K562 (cell line): ENCODE measurements around the gene COL20A1. TPM values are rescaled to one million over a fixed set of nuclear protein-coding genes. Genes with fewer than 3 reads are reported as not detected.

Source experiments
- ATAC-seq: fragments of 200-7000 bp; cut with Tn5 transposase; 3 replicates; pipeline ENCODE4 v1.9.1; 2020; ENCODE audit warnings: moderate library complexity
- BruUV-seq: library from RNA; stranded (reverse); fragments of 400-500 nt; replicated peaks from 2 replicates; lab custom pipeline; 2021; lab: Mats Ljungman, UMichigan
- CTCF ChIA-PET: fragments of 300-600 bp; formaldehyde crosslinking; extraction: SDS; loops from one replicate; lab custom pipeline; 2021; ENCODE audit warnings: low intra/inter-chr PET ratio; lab: Yijun Ruan, JAX
- POLR2A ChIA-PET: fragments of 300-600, 350-650 bp; sonication (Branson Sonifier 250); formaldehyde crosslinking; extraction: SDS; loops from one replicate; lab custom pipeline; 2021; ENCODE audit warnings: antibody characterized with exemption, inconsistent platforms; lab: Yijun Ruan, JAX
- DNase-seq, 4 experiments: peaks; one replicate each; pipeline versions ENCODE4 v3.0.0 to v3.0.0-alpha.2; 2011 to 2018; ENCODE audit warnings: low spot score in 3 of 4, mixed read lengths in 3 of 4; ENCODE audit errors: extremely low read depth in 1 of 4
- FAIRE-seq: peaks from 2 replicates; lab custom pipeline; 2011; peaks lifted over from hg19 to GRCh38; lab: Jason Lieb, UNC
- H2AFZ ChIP-seq: 2 replicates; pipeline ENCODE4 v1.6.0; 2011; ENCODE audit warnings: low read depth, low read length, control low read depth, inconsistent platforms
- H3K27ac ChIP-seq: fragments of 200-600 bp; 3 replicates; pipeline ENCODE4 v1.8.0; 2011; ENCODE audit warnings: low read depth, mild to moderate bottlenecking, control low read depth, inconsistent platforms, low read length, moderate library complexity, mixed read lengths; ENCODE audit errors: extremely low read depth
- H3K27me3 ChIP-seq, 2 experiments: fragments of 300-600 bp in 1 of 2; 2 replicates in 1 of 2; 3 replicates in 1 of 2; pipeline versions ENCODE4 v1.6.0 to v1.8.0; 2011; ENCODE audit warnings: inconsistent platforms in 2 of 2, low read length in 2 of 2, mild to moderate bottlenecking in 1 of 2, mixed read lengths in 1 of 2, moderate library complexity in 1 of 2; ENCODE audit not compliant: control insufficient read depth in 2 of 2, insufficient read depth in 2 of 2
- H3K36me3 ChIP-seq: fragments of 300-600 bp; 3 replicates; pipeline ENCODE4 v1.8.0; 2011; ENCODE audit warnings: mild to moderate bottlenecking, low read length, inconsistent platforms; ENCODE audit not compliant: control insufficient read depth, insufficient read depth
- H3K4me1 ChIP-seq, 2 experiments: fragments of 200-600 bp in 1 of 2; replicated peaks in 1 of 2; 2 replicates in 1 of 2; 3 replicates in 1 of 2; pipeline versions ENCODE4 v1.5.1 to v1.8.0; 2011; ENCODE audit warnings: inconsistent platforms in 2 of 2, low read length in 2 of 2, mild to moderate bottlenecking in 1 of 2, mixed read lengths in 1 of 2, moderate library complexity in 1 of 2; ENCODE audit not compliant: control insufficient read depth in 2 of 2, insufficient read depth in 2 of 2
- H3K4me2 ChIP-seq: 2 replicates; pipeline ENCODE4 v1.6.1; 2011; ENCODE audit warnings: low read length, control low read depth, inconsistent platforms, mixed read lengths; ENCODE audit not compliant: insufficient read depth
- H3K4me3 ChIP-seq: fragments of 200-600 bp; sonication (generic), shearing (Covaris generic); 2 replicates; pipeline ENCODE4 v1.5.1; 2016; ENCODE audit warnings: control low read depth, inconsistent platforms
- H3K79me2 ChIP-seq: fragments of 200-600 bp; 3 replicates; pipeline ENCODE4 v1.8.0; 2011; ENCODE audit warnings: low read length, inconsistent platforms; ENCODE audit not compliant: control insufficient read depth, insufficient read depth
- H3K9ac ChIP-seq, 2 experiments: 2 replicates each; pipeline versions ENCODE4 v1.6.0 to v1.6.1; 2011; ENCODE audit warnings: low read depth in 2 of 2, low read length in 2 of 2, control low read depth in 1 of 2, inconsistent platforms in 1 of 2, mild to moderate bottlenecking in 1 of 2, mixed read lengths in 1 of 2; ENCODE audit not compliant: insufficient read depth in 1 of 2
- H3K9me1 ChIP-seq: one replicate; pipeline ENCODE4 v1.6.0; 2011; ENCODE audit warnings: inconsistent platforms, mild to moderate bottlenecking, low read length, moderate library complexity; ENCODE audit not compliant: control insufficient read depth, insufficient read depth
- H3K9me3 ChIP-seq: replicated peaks from 2 replicates; pipeline ENCODE4 v1.5.1; 2011; ENCODE audit warnings: low read depth, low read length, inconsistent platforms; ENCODE audit not compliant: control insufficient read depth, insufficient read depth
- H4K20me1 ChIP-seq: replicated peaks from 2 replicates; pipeline ENCODE4 v1.6.1; 2011; ENCODE audit warnings: low read length, inconsistent platforms, mixed read lengths; ENCODE audit not compliant: control insufficient read depth, insufficient read depth
- FOXJ3 ChIP-seq: sonication (generic); formaldehyde crosslinking; IDR thresholded peaks from 2 replicates; pipeline ENCODE4 v1.4.0; 2020; ENCODE audit warnings: mild to moderate bottlenecking, missing genetic modification reagents
- MAFK ChIP-seq: IDR thresholded peaks from 2 replicates; pipeline ENCODE4 v1.6.1; 2011; ENCODE audit warnings: low read length, improper control_type of control experiment
- MYC ChIP-seq, 2 experiments: fragments of 250-450 bp in 1 of 2; sonication (Bioruptor Pico) in 1 of 2; IDR thresholded peaks; 2 replicates each; pipeline versions ENCODE4 v1.5.1 to v1.6.1; 2012 to 2021; ENCODE audit warnings: low read depth in 2 of 2, borderline replicate concordance in 1 of 2, improper control_type of control experiment in 1 of 2, low read length in 1 of 2, mild to moderate bottlenecking in 1 of 2, moderate library complexity in 1 of 2
- ZNF175 ChIP-seq: fragments of 200-800 bp; sonication (Bioruptor generic); IDR thresholded peaks from 2 replicates; pipeline ENCODE4 v1.6.1; 2016; ENCODE audit warnings: low read depth, mild to moderate bottlenecking, missing genetic modification characterization, missing compliant biosample characterization
- ZNF76 ChIP-seq: fragments of 250-450 bp; sonication (Bioruptor Pico); IDR thresholded peaks from 2 replicates; pipeline ENCODE4 v1.4.0; 2020; ENCODE audit warnings: mild to moderate bottlenecking, moderate library complexity, borderline replicate concordance
- whole genome bisulfite sequencing: fragments of 100-300 bp; shearing (Covaris generic); methylation state at CpG from one replicate; pipeline ENCODE4 v1.1.6; 2016; ENCODE audit warnings: low coverage, mixed read lengths; ENCODE audit not compliant: insufficient coverage; ENCODE audit errors: missing lambda C conversion rate; 5-methylcytosine and 5-hydroxymethylcytosine counted together
- in situ Hi-C: fragments of 300-500 bp; cut with MboI; formaldehyde crosslinking; loops from 4 replicates; pipeline ENCODE4 v1.15.0; 2018; ENCODE audit warnings: inconsistent platforms, mixed read lengths
- intact Hi-C: fragments of 100-400 bp; cut with micrococcal nuclease; formaldehyde crosslinking; loops from 2 replicates; pipeline ENCODE4 v1.14.2; 2022
- polyA plus RNA-seq, 8 experiments: library from polyadenylated mRNA; depleted of rRNA in 4 of 8; stranded (reverse) in 5 of 8; unstranded in 3 of 8; fragments of >200 nt; fragmentation: Nextera tagmentation in 2 of 8; fragmentation: Illumina TruSeq in 1 of 8; extraction: Ambion mirVana in 2 of 8; extraction: Trizol in 1 of 8; gene quantifications; 2 replicates each; pipeline versions ENCODE4 v1.2.1 to v1.2.3, GENCODE V29; 2011 to 2014; ENCODE audit warnings: inconsistent platforms in 1 of 8, missing spikeins in 1 of 8
- total RNA-seq, 7 experiments: library from RNA; depleted of rRNA in 6 of 7; stranded (reverse); fragments of >200 nt in 6 of 7; fragmentation: Illumina TruSeq in 2 of 7; extraction: Trizol in 2 of 7; gene quantifications; 2 replicates each; pipeline versions ENCODE4 v1.2.1 to v1.2.3, GENCODE V29; 2011 to 2021; ENCODE audit warnings: low replicate concordance in 1 of 7
- TF ChIP-seq, protein P1 (sequence below): fragments of 450-650 bp; conservative IDR thresholded peaks from 2 replicates; pipeline ENCODE4 v1.6.1; 2016; ENCODE audit warnings: missing genetic modification characterization, low read depth, mild to moderate bottlenecking, missing compliant biosample characterization, moderate library complexity

COL20A1 gene
- total and polyA plus RNA-seq, 9 of the 15 experiments (the other 6 are each of a cell fraction or from before 2014, with no cell fraction given), result not detected

DNA sequence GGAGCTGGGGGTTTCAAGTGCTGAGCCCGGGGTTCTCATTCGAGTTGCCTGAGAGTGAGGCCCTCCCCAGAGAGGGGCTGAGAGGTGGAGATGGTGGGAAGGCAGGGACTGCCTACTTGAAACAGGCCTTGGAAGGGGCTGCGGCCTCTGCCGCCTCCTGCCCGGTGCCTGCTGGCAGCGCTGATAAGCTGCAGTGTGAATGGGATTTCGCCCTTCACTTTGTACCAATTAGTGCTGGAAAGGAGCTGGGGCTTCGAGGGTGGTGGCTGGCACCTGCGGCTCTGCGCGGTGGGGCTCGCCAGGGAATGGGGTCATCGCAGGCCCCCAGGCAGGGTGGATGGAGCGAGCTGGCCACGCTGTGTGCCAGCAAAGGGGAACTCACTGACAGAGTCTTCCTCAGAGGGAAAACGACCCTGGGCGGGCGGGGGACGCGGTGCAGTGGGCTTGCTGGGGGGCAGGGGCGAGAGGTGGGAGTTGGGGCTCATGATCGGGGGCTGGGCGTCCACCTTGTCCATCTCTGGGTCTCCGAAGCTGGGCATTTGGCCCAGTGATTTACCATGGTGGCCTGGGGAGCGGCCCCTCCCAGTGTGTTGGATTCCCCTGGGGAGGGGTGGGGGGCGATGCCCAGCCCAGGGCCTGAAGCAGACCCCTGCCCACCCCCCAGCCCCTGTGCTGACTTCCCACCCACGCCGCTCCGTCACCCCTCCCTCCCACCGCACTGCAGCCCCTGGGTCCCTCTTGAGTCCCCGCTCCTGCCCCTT is 22.9 kb downstream of the COL20A1 start:
- POLR2A ChIA-PET, result interaction anchor here (0.6 kb wide), 1 partner anchor 33 kb away, joined by 3 read pairs; no protein-coding TSS in a partner anchor
- Histone ChIP-seq H3K27ac (no peak overlapping the region), H3K4me3 (no peak overlapping the region), H3K79me2 (no peaks in the 10 kb centered on the region), H4K20me1 (peaks cover 5% of the 10 kb centered on the region; the same call in 1 of the 2 replicates), H3K9me1 (no peaks in the 10 kb centered on the region), H3K9ac (peak overlapping the region in 1 of 2 experiments; percentile 20; a peak in 1 of 4 replicates), H3K4me1 (peaks cover 0 to 51% of the 10 kb centered on the region in 2 experiments; a peak in 2 of 5 replicates), H3K36me3 (no peaks in the 10 kb centered on the region), H2AFZ (no peak overlapping the region), H3K4me2 (no peak overlapping the region), H3K27me3 (peaks cover 4 to 56% of the 10 kb centered on the region in 2 experiments; a peak in 3 of 5 replicates), H3K9me3 (no peaks in the 10 kb centered on the region)
- ATAC-seq (no peak), DNase-seq (no peak), FAIRE-seq (no peak)
- TF ChIP-seq ZNF175 (CRISPR knock-in tag), result no peak
- no peak for TF ChIP-seq MAFK
- no peak for TF ChIP-seq ZNF76 (CRISPR knock-in tag)
- TF ChIP-seq, protein P1, sequence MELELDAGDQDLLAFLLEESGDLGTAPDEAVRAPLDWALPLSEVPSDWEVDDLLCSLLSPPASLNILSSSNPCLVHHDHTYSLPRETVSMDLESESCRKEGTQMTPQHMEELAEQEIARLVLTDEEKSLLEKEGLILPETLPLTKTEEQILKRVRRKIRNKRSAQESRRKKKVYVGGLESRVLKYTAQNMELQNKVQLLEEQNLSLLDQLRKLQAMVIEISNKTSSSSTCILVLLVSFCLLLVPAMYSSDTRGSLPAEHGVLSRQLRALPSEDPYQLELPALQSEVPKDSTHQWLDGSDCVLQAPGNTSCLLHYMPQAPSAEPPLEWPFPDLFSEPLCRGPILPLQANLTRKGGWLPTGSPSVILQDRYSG (tag), result no peak
- TF ChIP-seq MYC (IDR thresholded peaks at IDR 0.05; ENCODE audit: low read depth, low read length), result no peak
- no peak for TF ChIP-seq MYC (CRISPR knock-in tag; IDR thresholded peaks at IDR 0.05; ENCODE audit: borderline replicate concordance, low read depth)
- no peak for TF ChIP-seq FOXJ3
- 38% methylated on average over 15 of the region's 31 CpGs for WGBS
- CTCF ChIA-PET, result no interaction called here
- in situ Hi-C loops (no loop called here), intact Hi-C loops (no loop called here)
- no TSS peak for BruUV-seq
